ENCODE measurements around the gene TMEM119.

- TF ChIP-seq CTCF (conservative IDR thresholded peaks at IDR 0.05; ENCODE audit: low read depth, low read length) (no peak), EZH2 (IDR thresholded peaks at IDR 0.05; ENCODE audit: borderline replicate concordance, low read depth, low read length, poor library complexity, severe bottlenecking) (no peak)
These were observed 18.5 kb upstream of the TMEM119 start for GRCh38 chr12:108616359-108616758.
